Activated gamma-delta T cell treated with anti-CD3 and anti-CD28 coated beads, Interleukin-2, amount 50 U/mL, for 16 hours (primary cell): ENCODE measurements around the gene HLA-DRB1.
"Not testable (repeated sequence)": the region's sequence is repeated elsewhere in the genome, so short reads cannot be mapped to it uniquely, and the experiment has no call there.

Source experiments
- DNase-seq: peaks from one replicate; pipeline ENCODE4 v3.0.0-alpha.2; 2020; ENCODE audit warnings: low read depth

Gene HLA-DRB1

DNA sequence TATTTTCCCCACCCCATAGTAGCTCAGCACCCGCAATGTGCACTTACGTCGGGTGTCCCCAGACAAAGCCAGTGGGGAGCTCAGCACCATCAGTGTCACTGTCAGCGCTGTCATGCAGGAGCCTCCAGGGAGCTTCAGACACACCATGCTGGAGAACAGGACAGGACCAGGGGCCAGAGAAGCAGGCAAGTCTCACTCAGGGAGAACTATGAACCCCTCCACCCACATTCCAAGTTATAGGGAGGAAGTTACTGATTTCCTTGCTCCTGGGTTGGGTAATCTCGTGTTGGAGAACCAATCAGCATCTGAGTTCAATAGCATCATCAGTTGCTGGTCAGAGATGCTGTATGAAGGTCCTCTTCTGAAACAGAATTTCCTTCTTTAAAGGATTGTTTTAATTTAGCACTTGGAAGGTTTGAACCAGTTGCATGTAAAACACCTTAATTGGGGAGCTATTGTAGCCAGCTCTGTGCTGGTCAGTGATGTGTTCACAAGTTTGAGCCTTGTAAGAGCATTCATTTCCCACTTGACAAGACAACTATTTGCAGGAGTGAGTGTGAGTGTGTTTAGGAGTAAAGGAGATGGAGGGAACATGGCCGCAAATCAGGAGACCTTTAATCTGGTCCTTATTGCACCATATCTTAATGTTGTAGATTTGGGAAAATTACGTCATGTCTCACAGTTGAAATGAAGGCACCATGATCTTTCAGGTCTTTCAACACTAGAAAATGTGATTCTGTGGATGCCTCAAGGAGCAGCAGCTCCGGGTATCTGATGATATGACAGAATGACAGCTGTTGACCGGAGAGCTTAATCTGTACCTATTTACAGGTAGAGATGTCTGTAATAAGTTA, at the start of gene HLA-DRB1:
TSS of gene HLA-DRB1 (minus strand) at position 253 of the 854 bp plus-strand sequence. CDS start at position 147, 106 bp downstream.
- DNase-seq, result no peak

DNA sequence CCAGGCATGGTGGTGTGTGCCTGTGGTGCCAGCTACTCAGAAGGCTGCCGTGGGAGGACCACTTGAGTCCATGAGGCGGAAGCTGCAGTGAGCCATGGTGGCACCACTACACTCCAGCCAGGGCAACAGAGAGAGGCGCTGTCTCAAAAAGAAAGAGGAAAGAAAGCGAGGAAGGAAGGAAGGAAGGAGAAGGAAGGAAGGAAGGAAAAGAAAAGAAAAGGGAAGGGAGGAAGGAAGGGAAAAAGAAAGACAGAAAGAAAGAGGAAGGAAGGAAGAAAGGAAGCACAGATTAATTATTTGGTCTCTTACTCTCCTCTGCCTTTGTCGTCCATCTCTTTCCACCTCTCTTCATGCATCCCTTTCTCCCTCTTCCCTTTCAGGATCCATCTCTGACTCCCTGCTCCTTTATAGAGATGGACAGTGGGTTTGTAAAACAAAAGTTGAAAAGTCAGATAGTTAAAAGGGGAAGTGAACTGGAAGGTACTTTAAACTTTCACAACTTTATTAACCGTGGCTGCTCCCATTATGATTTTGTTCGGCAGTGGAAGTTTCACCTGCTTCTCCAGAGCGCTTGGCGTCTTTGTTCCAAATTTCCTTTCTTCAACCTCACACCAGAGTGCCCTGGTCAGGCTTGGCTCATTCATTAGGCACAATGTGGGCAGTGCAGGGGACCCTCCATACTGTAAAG, 49.0 kb upstream of the HLA-DRB1 start:
- DNase-seq, result no peak

- DNase-seq, result no peak
Measured at GRCh38 chr6:32637883-32638282, 48.2 kb upstream of the HLA-DRB1 start.

- no peak for DNase-seq
Measured at GRCh38 chr6:32637219-32637880, 47.7 kb upstream of the HLA-DRB1 start, which contains the start of gene HLA-DQA1. HLA-DQA1 (plus strand) TSS chr6:32637406; CDS start chr6:32637459, 53 bp downstream.

GRCh38 chr6:32635526-32636123, 46.0 kb upstream of the HLA-DRB1 start:
- DNase-seq, result no peak

DNA sequence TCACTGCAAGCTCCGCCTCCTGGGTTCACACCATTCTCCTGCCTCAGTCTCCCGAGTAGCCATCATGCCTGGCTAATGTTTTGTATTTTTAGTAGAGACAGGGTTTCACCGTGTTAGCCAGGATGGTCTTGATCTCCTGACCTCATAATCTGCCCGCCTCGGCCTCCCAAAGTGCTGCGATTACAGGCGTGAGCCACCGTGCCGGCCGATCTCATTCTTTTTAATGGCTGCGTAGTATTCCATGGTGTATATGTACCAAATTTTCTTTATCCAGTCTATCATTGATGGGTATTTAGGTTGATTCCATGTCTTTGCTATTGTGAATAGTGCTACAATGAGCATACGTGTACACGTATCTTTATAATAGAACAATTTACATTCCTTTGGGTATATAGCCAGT, 40.1 kb upstream of the HLA-DRB1 start:
- not testable (repeated sequence) for DNase-seq

DNA sequence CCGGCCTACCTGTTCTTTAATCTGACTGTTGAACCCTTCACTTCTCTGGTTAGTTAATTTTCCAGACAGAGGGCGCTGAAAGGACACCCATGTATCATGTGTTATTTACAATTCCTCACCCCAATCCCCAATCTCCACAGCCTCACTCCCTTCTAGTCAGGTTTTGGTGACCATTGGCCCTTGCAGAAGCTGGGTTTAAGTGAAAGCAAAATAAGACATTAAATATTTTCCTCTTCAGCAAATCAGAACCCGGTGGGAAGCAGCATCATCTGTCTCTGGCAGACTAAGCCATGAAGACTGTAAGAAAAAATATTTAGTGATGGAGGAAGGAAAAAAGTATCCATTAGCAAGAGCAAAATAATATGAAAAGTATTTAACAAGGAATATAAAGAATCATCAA, 38.2 kb upstream of the HLA-DRB1 start:
- no peak for DNase-seq

DNA sequence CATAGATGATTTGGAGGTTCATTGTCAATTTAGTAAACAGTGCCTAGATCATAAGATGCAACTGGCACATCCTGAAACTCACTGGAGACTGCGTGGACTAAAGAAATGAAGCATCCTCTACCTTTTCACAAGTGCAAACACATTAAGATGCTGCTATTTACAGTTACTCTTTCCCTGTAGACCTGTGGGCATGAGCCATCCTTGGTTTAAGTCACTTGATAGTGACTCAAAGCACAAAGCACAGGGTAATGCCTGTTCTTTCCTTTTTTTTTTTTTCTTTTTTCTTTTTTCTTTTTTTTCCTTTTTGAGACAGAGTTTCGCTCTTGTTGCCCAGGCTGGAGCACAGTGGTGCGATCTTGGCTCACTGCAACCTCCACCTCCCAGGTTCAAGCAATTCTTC, 37.6 kb upstream of the HLA-DRB1 start:
- no peak for DNase-seq

DNA sequence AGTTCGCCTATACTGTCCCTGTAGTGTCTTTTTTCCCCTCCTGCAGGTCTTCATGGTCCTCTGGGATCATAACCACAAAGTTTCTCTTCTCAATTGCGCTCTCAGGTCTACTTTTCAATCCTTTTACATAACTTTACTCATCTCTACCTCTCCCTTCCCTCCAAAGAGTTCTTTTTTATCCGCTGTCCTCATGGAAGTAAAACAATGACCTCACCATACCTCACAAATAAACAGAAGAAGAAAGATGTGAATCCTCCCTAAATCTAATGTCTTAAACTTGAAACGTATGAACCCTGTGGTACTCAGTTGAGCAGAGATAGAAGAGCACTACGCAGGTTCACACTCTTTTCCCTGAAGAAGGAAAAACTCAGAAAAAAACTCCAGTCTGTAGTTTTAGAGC, 35.5 kb upstream of the HLA-DRB1 start:
- no peak for DNase-seq

DNA sequence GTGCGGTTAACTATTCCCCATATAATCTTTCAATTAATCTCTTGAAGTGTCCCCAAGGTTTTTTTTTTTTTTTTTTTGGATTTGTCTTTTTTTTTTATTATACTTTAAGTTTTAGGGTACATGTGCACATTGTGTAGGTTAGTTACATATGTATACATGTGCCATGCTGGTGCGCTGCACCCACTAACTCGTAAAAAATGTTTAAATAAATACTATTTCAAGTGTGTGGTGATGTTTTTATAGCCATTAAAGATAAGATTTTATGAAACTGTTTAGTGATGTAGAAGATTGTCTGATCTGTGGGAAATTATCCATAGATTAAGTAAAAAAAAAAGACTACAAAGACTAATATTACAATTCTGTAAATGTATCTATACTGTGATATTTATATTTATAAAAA, 34.9 kb upstream of the HLA-DRB1 start:
- no peak for DNase-seq

DNA sequence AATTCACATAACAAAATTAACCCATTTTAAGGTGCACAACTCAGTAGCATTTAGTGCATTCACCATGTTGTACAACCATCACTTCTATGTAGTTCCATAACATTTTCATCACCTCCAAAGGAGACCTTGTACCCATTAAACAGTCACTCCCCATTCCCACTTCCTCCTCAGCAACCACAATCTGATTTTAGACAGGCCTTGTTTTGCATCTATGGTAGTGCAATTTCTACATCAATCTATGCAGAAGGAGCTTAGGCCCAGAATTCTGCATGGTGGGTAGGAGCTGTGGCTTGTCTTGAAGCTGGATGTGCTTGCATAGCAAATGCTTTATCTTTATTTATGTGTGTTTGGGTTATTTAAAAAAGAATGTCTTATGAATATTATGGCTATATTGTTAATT, 34.0 kb upstream of the HLA-DRB1 start:
- no peak for DNase-seq

DNA sequence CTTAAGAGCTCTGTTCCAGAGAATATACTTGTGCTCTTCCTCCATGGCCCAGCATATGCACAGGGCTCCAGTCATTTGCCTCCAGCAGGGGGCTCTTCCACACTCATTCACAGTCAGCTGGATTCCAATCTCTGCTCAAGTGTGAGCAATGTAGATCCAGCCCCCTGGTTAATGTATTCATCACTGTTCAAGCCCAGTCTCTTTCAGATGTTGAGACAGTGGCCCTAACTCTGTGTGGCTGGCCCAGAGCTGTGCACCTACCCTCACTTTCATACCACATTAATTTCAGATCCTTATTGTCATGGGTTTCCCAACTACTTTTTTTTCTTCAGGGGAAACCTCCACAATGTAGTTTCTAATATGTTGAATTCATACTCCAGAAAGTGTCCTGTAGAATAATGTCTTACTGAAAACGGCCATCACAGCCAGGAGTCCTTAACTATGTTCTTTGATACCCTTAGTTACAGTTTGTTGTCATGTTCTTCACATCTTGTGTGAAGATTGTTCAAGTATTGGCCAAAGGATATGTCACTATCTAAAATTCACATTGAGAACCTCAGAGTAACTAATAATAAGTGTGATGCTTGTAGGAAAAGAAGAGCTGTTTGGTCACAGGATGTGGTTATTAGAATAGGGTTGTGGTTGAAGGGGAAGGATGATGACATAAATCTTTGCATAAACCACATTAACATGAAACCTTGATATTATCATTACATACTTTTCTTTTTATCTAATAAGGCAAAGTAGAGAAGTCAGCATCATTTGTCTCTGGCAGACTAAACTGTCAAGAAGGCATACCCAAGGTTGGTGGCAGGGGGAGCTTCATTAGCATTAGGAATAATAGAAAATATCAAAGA, 33.1 kb upstream of the HLA-DRB1 start:
- DNase-seq, result no peak

GRCh38 chr6:32621372-32621771, 31.7 kb upstream of the HLA-DRB1 start:
- no peak for DNase-seq

GRCh38 chr6:32617751-32618150, 28.1 kb upstream of the HLA-DRB1 start:
- no peak for DNase-seq

GRCh38 chr6:32615885-32616532, 26.4 kb upstream of the HLA-DRB1 start:
- no peak for DNase-seq

DNA sequence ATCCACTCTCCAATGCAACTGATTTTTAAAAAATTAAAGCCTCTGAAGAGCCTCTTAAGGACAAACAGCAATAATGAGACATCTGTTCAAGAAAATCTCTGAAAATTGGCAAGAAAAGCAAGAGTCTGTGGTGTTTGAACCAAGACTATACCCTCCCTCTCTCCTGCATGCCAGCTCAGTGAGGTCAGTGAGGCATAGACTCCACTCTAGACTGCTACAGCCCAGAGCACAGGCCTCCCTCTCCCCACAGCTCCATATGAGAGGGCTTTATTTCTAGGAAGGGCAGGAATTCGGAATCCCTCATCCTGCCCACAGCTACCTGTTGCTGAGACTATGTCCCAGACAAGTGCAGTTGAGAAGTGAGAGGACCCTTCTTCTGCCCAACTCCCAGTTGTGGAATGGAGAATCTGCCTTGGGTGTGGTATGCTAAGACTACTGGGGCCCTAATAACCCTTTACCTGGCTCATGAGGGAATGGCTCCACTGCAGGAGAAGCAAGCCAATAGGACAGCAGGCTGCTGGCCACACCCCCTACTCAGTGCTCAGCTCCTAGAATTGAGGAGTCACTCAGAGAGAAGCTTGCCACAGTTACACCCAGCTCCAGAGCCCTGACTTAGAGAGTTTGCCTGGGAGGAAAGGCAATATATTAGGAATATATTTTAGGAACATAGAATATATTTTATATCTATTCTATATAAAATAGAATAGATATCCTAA, 24.9 kb upstream of the HLA-DRB1 start:
- no peak for DNase-seq

GRCh38 chr6:32613475-32613874, 23.8 kb upstream of the HLA-DRB1 start:
- DNase-seq, result no peak

DNA sequence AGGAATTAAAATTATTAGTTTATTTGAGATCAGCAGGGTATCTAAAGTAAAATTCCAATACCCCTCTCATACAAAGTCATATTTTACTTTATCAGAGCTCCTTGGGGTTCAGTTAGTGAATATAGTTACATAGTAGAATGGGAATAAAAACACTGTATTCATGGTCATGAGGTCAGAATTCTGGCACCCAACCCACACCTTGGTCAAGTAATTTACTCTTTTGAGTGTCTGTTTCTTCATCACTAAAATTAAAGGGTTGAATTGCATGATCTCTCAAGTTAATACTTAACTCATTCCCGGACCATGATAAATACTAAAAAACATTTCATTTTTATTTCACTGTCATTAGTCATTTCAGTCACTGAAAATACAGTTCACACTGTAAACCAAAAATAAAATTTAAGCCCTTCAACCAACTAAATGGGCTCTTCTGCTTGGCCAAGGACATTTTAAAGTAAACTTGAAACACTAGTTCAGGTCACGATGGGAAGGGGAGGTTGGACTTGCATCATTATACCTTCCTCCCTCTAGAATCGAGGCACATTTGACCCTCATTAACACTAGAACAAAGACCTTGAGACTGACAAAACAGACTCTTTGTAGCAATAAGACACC, 21.1 kb upstream of the HLA-DRB1 start:
- no peak for DNase-seq

DNA sequence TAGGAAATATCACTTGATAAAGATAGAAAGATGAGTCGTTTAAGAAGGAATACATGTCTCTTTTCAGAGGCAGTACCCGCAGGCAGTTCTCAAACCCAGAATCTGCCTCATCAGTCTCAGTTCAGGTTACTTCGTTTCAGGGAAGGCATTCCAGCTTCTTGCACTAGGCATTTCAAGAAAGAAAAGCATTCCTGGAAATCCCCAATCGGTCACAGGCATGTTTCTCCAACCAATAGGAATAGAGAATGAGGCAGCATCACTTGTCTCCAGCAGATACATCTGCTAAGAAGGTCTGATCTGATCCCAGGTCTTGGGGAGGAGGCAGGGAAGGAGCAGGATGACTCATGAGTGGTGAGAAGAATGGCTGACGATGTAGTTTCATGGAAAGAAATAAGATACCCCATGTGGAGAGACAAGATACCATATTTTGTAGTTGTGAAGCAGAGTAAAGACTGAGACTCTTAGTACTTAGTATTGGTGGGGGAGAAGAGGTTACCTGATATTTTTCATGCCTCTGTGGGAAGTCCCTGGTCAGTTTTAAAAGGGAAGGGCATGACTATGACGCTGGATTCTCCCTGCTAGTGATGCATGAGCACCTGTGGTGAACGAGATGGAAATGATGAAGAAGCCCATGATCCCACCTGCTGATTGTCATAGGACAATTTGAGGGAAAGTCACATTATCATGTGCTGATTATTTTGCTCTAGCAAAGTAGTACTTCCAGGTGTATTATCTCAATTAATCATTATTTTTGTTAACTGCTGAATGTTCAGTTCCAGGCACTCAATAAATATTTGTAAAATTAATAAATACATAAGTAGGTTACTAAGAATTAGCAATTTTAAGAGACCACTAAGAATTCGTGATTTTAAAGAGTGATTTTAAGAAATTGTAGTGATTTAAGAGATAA, 20.3 kb upstream of the HLA-DRB1 start:
- peak; percentile 32 for DNase-seq
